Measurements from ENCODE around the gene CTDSP2.

Gene CTDSP2

DNA sequence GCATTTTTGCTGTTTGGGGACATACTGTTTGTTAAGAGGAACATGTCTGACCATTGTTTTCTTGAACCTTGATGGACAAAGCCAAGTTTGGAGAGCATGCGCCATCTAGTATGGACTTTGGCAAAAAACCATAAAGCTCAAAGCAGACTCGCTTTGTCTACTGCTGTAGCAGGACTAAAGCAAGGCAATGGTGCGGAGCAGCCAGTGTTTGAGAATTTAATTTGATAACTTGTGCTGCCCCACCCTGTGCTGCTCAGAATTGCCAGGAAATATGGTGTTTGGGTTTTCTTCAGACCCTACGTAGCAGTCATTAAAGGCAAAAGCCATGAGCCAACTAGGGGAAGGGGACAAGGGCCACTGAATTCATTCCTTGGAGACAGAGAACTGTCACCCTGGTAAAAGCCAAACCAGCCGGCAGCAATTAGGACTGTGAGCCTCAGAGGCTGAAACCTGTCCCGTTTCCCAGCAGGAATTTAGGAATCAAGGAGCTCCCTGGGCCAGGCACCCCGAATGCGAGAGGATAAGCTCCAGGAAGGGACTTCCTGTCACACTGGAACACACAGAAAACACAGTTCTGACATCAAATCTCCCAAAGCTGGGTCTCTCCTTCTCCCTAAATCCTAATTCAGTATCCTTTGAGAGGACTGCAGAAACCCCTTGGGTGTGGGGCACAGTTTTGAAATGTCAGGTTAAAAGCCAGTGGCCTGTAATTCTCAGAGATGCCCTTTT, 29.1 kb downstream of the CTDSP2 start:
- peaks cover 13% of the 10 kb centered on the region for H3K36me3 Mint-ChIP-seq (ENCODE audit: insufficient read depth)
- DNase-seq, result no peak
- no peak overlapping the region for H3K27ac Mint-ChIP-seq
- H3K4me1 Mint-ChIP-seq (ENCODE audit: low read depth in 2 of 2), result peaks cover 0 to 2% of the 10 kb centered on the region in 2 donors
- no peaks in the 10 kb centered on the region for H3K27me3 Mint-ChIP-seq
- no peaks in the 10 kb centered on the region for H3K9me3 Mint-ChIP-seq
- no peak for ATAC-seq (replicated peaks)
- H3K4me3 Mint-ChIP-seq, result no peak overlapping the region

DNA sequence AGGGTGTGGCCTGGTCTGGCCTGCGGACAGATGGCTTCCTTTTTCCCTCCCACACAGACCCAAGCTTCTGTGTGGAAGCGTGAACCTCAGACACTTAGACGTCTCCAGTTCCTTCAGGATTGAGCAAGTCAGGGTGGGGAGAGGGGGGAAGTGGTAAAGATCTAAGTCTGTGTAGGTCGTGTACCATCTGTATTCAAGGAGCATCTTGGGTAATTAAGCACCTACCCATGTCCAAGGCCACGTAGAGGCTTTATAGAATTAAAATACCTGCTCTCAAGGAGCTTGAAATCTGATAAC, 29.7 kb downstream of the CTDSP2 start:
- H3K4me3 Mint-ChIP-seq, result no peak overlapping the region
- peaks cover 8% of the 10 kb centered on the region for H3K36me3 Mint-ChIP-seq (ENCODE audit: insufficient read depth)
- no peaks in the 10 kb centered on the region for H3K9me3 Mint-ChIP-seq
- H3K27ac Mint-ChIP-seq, result no peak overlapping the region
- H3K4me1 Mint-ChIP-seq (ENCODE audit: low read depth in 2 of 2), result peaks cover 0 to 2% of the 10 kb centered on the region in 2 donors
- ATAC-seq (replicated peaks) (no peak), DNase-seq (no peak)
- no peaks in the 10 kb centered on the region for H3K27me3 Mint-ChIP-seq

DNA sequence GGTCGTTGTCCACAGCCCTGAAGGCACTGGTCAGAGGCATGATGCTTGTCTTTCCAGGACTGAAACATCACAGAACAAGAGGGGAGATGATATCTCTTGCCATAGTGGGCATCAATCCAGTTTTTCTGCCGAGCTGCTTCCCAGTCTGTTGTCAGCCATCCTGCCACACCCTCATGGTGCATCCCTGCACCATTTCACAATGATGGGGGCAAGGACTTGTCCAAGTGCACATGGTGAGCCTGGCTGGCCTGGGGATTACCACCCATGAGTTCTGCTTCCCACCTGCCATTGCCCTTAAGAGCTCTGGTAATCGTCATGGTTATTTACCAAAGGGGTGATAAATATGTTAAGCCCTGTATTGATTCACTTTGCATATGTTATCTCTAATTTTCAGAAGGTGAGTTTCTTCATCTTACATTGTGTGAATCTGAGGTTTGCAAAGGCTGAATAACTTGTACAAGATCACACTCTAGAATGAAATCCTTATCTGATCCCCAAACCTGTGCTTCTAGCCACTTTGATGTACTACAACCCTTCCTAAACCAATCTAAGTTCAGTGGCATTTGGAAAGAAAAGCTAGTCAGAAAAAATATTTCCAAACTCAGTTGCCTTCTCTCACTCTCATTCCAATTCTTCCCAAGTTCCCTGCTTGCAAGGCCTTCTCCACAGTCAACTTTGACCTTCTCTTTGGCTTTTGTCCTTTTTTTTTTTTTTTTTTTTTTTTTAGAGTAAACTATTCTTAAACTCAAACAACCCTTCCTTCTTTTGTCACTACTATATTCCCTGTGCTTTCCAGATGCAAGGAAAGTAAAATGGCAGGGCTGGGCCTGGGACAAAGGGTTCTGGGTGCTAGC, 30.3 kb downstream of the CTDSP2 start:
- ATAC-seq (replicated peaks), result no peak
- no peaks in the 10 kb centered on the region for H3K9me3 Mint-ChIP-seq
- peaks cover 8% of the 10 kb centered on the region for H3K36me3 Mint-ChIP-seq (ENCODE audit: insufficient read depth)
- DNase-seq, result no peak
- peaks cover 0 to 2% of the 10 kb centered on the region in 2 donors for H3K4me1 Mint-ChIP-seq (ENCODE audit: low read depth in 2 of 2)
- no peak overlapping the region for H3K4me3 Mint-ChIP-seq
- no peaks in the 10 kb centered on the region for H3K27me3 Mint-ChIP-seq
- H3K27ac Mint-ChIP-seq, result no peak overlapping the region

DNA sequence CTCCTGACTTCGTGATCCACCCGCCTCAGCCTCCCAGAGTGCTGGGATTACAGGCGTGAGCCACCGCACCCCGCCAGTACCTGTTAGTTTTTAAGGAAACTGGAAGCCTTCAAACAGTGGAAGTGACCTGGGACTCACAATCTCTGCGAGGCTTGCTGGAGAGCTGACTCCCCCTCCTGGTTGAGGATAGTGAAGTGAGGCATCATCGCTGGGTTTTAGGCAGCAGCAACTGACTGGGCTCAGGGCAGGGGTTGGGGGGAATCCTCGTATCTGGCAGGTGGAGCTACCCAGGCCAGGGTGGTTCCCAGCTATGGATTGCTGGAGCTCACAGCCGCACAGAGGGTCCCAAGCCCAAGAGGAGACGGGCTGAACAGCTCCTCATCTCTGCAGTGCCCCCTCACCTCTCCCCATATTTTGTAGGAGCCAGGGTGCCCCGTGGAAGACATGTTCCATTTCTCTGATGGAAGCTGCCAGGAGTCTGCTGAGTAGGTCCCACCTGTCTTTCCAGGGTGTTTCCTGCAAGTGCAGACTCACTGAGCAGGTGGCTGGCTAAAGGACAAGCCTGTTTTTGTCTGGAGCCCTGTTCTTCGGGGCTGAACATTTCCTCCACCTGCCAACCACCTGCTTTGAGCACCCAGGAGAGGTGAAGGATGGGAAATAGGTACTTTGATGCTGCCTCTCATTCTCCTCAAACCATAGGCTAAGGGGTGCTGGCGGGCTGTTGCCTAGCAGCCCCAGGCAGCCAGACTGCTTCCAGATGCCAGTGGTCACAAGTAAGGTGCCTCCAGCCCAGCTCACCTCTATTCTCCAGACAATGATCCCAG, 31.1 kb downstream of the CTDSP2 start:
- no peak overlapping the region for H3K4me3 Mint-ChIP-seq
- no peaks in the 10 kb centered on the region for H3K27me3 Mint-ChIP-seq
- no peak overlapping the region for H3K27ac Mint-ChIP-seq
- peaks cover 8% of the 10 kb centered on the region for H3K36me3 Mint-ChIP-seq (ENCODE audit: insufficient read depth)
- DNase-seq (no peak), ATAC-seq (replicated peaks) (no peak)
- H3K9me3 Mint-ChIP-seq, result no peaks in the 10 kb centered on the region
- H3K4me1 Mint-ChIP-seq (ENCODE audit: low read depth in 2 of 2), result no peaks in the 10 kb centered on the region

DNA sequence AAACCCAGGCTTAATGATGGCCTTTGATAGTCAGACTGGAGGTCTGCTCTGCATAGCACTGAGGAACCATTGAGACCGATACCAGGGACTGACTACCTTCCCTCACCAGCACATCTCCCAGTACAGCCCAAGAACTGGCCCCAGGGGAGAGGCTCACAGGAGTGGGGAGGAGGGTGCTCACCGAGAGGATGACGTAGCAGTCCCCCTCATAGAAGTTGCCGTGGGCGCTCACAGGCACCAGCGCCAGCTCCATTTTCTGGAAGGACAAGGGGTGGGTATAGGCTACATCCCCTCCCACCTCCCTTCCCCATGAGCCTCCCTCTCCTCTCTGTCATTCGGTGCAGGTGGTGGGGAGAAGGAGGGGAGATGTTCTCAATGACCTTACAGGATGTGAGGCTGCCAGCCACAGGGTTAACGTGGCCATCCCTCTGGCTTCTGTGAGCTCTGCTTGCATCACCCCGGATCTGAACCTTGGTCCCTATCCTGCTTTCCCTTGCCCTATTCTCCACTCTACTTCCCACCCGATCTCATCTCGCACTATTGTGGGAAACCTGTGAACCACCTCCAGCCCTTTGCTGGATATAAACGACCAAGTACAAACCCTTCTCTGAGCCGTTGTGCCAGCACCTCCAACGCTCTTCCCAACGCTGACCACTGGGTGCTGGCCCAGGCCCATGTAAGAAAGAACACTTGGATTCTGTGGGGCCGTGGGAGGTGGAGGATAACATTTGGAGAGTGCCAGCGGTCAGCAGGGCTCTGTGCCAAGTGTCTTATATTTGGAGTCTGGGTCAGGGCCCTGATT, 32.4 kb downstream of the CTDSP2 start:
- DNase-seq, result no peak
- Mint-ChIP-seq H3K9me3 (no peaks in the 10 kb centered on the region), H3K36me3 (ENCODE audit: insufficient read depth) (peaks cover 1% of the 10 kb centered on the region), H3K4me1 (ENCODE audit: low read depth in 2 of 2) (no peaks in the 10 kb centered on the region), H3K27me3 (no peaks in the 10 kb centered on the region), H3K4me3 (no peak overlapping the region), H3K27ac (peak overlapping the region; percentile 41 to 49)
- ATAC-seq (replicated peaks), result no peak

DNA sequence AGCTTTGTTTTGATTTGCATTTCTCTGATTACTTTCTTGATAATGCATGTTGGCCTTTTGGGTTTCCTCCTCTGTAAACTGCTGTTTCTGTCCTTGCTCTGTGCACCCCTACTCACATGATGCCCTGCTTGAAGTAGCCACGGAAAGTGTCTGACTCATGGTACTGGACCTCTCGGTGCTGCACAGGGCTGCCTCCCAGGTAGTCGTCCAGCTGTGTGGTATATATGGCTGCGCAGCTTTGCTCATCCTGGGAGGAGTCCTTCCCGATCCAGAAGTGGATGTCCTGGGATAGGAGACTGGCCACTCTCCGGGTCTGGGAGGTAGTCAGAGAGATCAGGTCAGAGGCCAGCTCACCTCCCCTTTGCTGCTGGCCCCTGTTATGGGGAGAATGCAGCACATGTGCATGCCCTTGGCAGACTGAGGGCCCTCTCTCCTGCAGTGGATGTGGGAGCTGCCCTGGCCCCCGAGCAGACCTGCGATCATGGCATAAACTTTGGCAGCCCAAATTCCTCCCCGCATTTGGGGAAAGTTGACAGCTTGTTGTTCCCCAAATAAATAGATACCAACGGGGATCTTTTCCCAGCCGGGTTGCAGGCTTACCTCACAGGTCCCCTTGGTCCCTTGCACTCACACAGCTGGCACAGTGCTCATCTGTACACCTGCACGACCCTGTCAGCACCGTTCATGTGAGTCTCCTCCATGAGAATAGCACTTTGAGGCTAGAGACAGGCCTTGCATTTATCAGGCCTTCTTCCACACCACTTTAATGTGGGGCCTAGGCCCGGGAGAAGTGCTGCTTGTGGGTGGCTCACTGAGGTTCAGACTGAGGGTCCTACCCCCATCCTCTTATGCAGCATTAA, 33.2 kb downstream of the CTDSP2 start:
- no peak overlapping the region for H3K4me3 Mint-ChIP-seq
- no peaks in the 10 kb centered on the region for H3K4me1 Mint-ChIP-seq (ENCODE audit: low read depth in 2 of 2)
- no peaks in the 10 kb centered on the region for H3K9me3 Mint-ChIP-seq
- DNase-seq (no peak), ATAC-seq (replicated peaks) (no peak)
- no peaks in the 10 kb centered on the region for H3K27me3 Mint-ChIP-seq
- H3K27ac Mint-ChIP-seq, result no peak overlapping the region
- peaks cover 2% of the 10 kb centered on the region for H3K36me3 Mint-ChIP-seq (ENCODE audit: insufficient read depth)

DNA sequence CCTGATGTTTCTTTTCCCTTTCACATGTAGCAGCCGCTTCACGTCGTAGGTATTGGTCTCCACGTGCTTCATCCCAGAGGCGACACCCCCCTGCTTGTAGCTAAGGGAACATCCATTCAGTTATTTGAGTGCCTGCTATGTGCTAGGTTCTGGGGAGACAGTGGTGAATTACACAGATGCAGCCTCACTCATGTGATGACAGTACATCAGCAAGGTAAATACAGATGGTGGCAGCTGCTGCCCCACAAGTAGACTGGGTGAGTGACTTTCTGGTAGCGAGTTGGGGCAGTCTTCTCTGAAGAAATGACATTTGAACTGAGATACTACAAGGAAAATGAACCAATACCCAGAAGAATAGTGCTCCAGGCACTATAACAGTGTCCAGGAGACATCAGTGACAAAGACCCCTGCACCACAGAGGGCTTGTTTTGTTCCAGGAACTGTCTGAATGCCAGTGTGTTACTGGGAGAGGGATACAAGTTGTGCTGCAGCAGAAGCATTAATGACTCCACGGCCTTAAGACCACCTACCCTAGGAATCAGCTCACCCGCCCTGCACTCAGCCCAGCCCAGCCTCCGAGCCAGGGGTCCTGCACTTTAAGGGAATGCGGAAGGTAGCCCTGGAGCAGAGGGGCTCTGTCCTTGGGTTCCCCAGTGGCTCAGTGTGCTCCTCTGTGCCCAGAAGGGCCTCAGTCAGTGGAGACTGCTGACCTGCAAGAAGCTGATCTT, 35.3 kb downstream of the CTDSP2 start:
- Mint-ChIP-seq H3K4me1 (ENCODE audit: low read depth in 2 of 2) (no peaks in the 10 kb centered on the region), H3K36me3 (ENCODE audit: insufficient read depth) (peaks cover 9% of the 10 kb centered on the region), H3K9me3 (no peaks in the 10 kb centered on the region), H3K4me3 (no peak overlapping the region), H3K27me3 (no peaks in the 10 kb centered on the region), H3K27ac (no peak overlapping the region)
- DNase-seq (no peak), ATAC-seq (replicated peaks) (no peak)

DNA sequence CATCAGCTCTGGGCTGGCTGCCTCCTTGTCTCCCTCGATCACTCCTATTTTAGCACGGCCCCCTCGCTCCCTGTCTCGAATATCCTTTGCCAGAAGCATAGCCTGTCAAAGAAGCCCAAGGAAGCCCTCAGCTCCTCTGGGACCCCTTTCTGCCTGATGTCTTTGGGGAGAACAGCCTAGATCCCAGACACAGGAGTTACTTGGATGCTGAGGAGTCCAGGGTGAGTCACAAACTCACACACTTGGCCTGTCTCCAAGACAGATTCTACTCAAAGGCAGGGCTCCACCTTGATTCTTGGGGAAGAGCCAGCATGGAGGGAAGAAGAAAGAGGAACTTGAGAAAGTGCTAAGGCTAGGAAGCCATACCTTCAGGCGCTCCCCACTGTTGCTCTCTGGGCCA, 36.1 kb downstream of the CTDSP2 start:
- Mint-ChIP-seq H3K9me3 (no peaks in the 10 kb centered on the region), H3K4me1 (ENCODE audit: low read depth in 2 of 2) (no peaks in the 10 kb centered on the region), H3K27ac (no peak overlapping the region), H3K36me3 (ENCODE audit: insufficient read depth) (peaks cover 9% of the 10 kb centered on the region), H3K4me3 (no peak overlapping the region), H3K27me3 (no peaks in the 10 kb centered on the region)
- ATAC-seq (replicated peaks) (no peak), DNase-seq (no peak)

DNA sequence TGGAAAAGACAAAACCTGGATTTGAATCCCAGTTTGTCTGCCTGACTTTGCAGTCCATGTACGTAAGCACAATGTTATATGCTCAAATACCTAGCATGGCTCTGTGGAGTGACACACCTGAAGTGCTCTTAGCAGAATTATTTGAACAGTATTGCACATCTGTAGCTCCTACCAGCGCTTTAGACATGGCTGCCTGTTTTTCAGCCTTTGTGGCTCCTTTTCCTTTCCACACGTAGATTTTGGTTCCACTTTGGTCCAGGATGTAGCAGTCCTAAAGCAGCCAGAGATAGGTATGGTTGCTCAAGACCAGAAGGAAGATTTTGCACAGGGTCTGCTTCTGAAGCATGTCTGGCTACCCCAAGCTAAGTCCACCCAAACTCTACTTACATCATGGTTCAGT, 37.1 kb downstream of the CTDSP2 start:
- Mint-ChIP-seq H3K27me3 (no peaks in the 10 kb centered on the region), H3K9me3 (no peaks in the 10 kb centered on the region), H3K27ac (no peak overlapping the region), H3K4me1 (ENCODE audit: low read depth in 2 of 2) (no peaks in the 10 kb centered on the region), H3K4me3 (no peak overlapping the region), H3K36me3 (ENCODE audit: insufficient read depth) (peaks cover 9% of the 10 kb centered on the region)
- DNase-seq (no peak), ATAC-seq (replicated peaks) (no peak)

DNA sequence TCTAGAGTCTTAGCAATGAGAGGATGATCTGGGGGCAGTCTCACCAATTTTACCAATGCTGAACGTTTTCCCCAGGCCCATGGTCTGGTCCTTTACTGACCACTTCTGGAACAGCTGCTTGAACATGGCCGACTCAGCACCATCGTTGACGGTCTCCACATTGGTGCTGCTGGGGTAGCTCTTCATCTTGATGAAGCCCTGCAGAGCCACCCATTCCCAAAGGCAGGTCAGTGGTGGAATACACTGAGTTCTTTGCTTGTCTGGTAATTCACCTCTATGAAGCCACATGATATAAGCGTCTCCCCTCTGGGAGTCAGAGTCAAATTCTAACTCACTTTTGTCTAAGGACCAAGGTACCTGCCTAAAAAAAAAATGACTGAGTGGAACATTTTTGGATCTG, 38.2 kb downstream of the CTDSP2 start:
- peaks cover 9% of the 10 kb centered on the region for H3K36me3 Mint-ChIP-seq (ENCODE audit: insufficient read depth)
- no peak for DNase-seq
- H3K9me3 Mint-ChIP-seq, result no peaks in the 10 kb centered on the region
- H3K27me3 Mint-ChIP-seq, result no peaks in the 10 kb centered on the region
- no peak overlapping the region for H3K27ac Mint-ChIP-seq
- no peak for ATAC-seq (replicated peaks)
- no peak overlapping the region for H3K4me3 Mint-ChIP-seq
- no peaks in the 10 kb centered on the region for H3K4me1 Mint-ChIP-seq (ENCODE audit: low read depth in 2 of 2)

DNA sequence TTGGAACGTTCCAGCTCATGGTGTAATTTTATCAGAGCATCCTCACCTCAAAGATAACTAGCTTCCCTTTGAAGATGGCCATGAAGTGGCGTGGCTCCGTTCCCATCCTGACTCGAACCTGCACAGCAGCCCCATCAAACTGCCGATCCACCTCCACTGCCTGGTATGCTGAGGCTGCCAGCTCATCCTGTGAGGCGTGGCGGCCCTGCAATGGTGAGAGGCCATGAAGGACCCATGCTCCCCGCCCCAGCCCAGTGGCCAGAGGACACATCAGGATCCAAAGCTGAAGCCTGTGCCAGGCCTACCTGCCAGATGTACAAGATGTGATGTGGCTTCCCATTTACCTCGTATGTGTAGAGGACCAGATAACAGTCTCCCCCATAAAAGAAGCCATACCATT, 39.2 kb downstream of the CTDSP2 start:
- H3K9me3 Mint-ChIP-seq, result no peaks in the 10 kb centered on the region
- no peaks in the 10 kb centered on the region for H3K4me1 Mint-ChIP-seq (ENCODE audit: low read depth in 2 of 2)
- peaks cover 9% of the 10 kb centered on the region for H3K36me3 Mint-ChIP-seq (ENCODE audit: insufficient read depth)
- DNase-seq (no peak), ATAC-seq (replicated peaks) (no peak)
- no peak overlapping the region for H3K4me3 Mint-ChIP-seq
- no peak overlapping the region for H3K27ac Mint-ChIP-seq
- H3K27me3 Mint-ChIP-seq, result no peaks in the 10 kb centered on the region

DNA sequence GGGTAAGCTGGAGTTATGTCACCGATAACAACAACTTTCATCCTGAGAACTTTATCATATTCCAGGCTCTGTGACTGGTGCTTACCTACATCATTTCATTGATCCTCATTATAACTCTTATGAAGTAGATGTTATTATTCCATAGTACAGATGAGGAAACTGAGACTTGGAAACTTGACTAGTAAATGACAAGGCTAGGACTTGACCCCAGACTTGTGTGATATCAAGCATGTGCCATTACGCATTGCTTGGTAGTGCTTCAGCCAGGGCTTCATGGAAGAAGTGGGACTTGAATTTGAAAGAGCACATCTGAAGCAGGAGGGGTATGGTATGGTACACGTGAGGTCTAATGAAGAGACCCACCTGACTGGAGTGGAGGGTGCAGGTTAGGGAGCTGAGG, 39.9 kb downstream of the CTDSP2 start:
- H3K27ac Mint-ChIP-seq, result no peak overlapping the region
- H3K27me3 Mint-ChIP-seq, result no peaks in the 10 kb centered on the region
- DNase-seq (no peak), ATAC-seq (replicated peaks) (no peak)
- H3K36me3 Mint-ChIP-seq (ENCODE audit: insufficient read depth), result peaks cover 9% of the 10 kb centered on the region
- no peaks in the 10 kb centered on the region for H3K9me3 Mint-ChIP-seq
- no peak overlapping the region for H3K4me3 Mint-ChIP-seq
- H3K4me1 Mint-ChIP-seq (ENCODE audit: low read depth in 2 of 2), result no peaks in the 10 kb centered on the region

All from effector memory CD8-positive, alpha-beta T cell (primary cell).